ENCODE measurements around the gene HOXB6.
A peak's percentile ranks its signal among the peaks of the same experiment; 100 is the strongest.

Gene HOXB6

DNA sequence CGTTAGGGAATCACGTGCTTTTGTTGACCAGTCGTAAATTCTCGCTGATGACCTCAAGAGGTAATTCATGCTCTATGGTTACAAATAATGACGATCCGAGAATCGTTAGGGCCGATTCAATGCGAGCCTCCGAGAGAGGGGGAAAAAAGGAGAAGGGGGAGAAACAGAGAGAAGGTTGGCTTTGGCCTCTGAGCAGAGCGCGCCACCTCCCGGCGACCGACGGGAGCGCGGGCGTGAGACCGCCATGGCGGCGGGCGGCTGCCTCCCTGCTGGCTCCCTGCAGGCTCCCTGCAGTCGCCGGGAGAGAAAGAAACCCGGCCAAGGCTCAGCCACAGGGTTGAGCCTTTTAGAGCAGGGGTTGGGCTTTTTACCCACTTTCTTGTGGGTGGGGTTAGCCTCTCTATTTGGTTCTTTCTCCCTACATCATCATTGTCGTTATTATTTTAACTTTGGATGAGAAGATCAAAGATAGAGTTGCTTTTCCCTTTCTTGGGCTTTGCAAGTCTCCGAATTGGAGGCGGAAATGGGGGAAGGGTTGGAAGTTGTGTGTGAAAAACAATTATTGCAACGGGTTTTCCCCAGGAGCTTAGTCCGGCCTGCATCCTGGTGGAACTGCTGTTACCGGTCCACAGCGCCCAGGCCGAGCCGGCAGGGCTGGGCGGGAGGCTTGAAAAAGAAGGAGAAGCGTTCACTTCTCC lies 10.8 kb downstream of the HOXB6 start:
- DNase-seq = peak; percentile 44

DNA sequence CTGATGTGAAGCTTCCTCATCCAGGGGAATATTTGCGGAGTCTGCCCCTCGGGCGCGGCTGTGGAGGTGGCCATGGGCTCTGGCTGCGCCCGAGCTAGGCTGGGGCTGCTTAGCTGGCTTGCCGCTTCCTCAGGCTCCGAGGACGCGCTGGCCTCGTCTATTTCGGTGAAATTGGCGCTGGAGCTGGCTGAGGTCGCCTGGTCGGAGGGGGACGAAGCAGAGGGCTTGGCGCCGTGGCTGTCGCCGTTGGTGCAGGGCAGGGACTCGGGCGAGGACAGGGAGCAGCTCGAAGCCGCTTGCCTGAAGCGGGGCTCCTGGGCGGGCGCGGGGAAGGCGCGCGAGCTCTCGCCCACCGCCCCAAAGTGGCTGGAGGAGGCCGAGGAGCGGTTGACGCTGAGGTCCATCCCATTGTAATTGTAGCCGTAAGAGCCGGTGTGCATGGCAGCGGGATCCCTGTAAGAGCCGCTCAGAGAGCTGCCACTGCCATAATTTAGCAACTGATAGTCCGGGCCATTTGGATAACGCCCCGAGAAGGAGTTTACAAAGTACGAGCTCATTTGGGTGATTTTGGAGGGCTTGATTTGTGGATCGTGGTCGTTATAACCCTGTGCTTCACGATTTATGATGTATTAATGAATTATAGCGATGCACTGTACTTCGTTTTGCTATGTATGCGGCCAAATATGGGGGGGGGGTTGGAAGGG lies 11.5 kb downstream of the HOXB6 start, which contains the start of gene HOXB5:
TSS of gene HOXB5 (minus strand) at position 654 of the 704 bp plus-strand sequence. CDS start at position 557, 97 bp downstream.
- DNase-seq = no peak

DNA sequence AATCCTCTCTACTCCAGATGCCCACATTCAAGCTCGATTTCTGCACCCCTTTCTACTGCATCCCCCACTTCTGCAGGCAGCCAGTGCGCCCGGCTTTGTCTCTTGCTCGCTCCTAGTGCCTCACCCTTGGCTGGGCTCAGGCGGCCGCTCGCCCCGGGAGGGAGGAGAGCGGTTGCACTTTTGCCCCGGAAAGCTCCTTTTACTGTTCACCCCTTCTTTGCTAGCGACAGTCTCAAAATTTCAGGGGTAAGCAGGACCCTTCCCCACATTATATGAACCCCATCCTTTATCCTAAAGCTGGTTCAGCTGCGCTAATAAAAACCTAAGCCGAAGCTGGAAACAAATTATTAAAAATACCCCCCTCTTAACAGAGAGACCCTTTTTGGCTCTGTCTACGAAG lies 12.2 kb downstream of the HOXB6 start:
- no peak for DNase-seq

DNA sequence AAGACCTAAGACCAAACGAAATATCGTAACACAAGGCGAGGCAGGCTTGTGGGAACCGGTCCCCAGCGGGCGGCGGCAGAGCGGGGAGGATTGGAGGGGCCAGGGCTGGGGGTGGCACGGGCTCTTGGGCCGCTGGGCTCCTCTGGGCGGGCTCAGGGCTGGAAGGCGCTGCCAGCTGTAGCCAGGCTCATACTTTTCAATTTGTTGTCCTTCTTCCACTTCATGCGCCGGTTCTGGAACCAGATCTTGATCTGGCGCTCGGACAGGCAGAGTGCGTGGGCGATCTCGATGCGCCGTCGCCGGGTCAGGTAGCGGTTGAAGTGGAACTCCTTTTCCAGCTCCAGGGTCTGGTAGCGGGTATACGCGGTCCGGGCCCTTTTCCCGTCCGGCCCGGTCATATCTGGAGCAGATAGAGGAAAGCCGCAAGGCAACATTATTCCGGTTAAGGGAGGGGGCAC lies 12.7 kb downstream of the HOXB6 start:
- no peak for DNase-seq

DNA sequence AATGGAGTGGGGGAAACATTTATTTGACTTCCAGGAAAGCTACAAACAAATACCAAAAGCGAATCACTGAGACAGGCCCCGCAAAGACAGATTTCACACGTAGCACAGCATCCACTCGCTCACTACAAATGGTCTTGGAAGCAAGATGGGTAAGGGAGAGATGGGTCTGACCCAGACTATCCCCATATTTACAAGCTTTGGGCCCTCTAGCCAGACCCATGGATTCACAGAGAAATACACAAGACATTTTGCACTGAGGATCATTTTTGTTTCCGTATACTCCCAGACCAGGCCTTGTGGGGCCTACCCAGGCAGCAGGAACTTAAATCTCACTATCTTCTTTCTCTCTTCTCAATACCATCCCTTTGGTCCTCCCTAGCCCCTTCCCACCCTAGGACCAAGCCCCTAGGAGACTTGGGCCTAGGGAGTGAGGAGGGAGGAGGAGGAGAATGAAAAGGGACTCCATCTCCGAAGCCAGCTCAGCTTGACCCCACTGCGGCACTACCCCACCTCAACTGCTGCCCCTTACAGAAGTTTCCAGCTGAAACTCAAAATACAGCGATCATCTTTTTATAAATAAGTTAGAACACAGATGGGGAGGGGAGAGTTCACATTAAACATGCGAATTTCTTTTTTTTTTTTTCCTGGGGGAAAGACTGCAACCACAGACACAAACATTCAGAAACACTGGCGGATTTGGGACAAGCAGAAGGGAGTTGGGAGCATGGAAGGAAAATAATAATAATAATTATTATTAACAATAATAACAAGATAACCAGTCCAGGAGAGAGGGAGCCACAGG lies 13.3 kb downstream of the HOXB6 start:
- no peak for DNase-seq

DNA sequence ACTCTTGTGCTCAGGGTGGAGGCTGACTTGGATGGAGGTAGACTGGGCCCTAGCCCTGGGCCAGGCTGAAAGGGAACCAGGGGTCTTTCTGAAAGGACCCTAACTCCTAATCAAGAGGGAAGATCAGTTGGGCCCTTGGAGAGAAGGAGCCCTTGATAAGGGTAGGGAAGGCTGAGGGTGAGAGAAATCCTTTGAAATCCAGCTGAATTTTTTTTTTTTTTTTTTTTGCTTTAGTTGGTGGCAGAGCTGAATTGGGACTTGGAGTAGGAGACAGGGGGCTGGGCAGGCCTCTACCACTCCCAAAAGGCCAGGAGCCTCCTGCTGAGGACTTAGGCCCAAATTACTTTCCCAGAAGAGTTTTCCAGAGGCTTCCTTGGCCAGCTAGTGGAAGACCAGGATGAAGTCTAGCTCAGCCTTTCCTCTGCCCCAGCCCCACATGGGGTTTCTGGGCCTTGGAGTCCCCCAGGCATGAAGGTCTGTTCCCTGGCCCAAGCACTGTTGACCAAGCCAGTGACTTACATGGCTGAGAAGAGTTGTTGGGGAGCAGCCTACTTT lies 14.1 kb downstream of the HOXB6 start:
- DNase-seq = no peak

DNA sequence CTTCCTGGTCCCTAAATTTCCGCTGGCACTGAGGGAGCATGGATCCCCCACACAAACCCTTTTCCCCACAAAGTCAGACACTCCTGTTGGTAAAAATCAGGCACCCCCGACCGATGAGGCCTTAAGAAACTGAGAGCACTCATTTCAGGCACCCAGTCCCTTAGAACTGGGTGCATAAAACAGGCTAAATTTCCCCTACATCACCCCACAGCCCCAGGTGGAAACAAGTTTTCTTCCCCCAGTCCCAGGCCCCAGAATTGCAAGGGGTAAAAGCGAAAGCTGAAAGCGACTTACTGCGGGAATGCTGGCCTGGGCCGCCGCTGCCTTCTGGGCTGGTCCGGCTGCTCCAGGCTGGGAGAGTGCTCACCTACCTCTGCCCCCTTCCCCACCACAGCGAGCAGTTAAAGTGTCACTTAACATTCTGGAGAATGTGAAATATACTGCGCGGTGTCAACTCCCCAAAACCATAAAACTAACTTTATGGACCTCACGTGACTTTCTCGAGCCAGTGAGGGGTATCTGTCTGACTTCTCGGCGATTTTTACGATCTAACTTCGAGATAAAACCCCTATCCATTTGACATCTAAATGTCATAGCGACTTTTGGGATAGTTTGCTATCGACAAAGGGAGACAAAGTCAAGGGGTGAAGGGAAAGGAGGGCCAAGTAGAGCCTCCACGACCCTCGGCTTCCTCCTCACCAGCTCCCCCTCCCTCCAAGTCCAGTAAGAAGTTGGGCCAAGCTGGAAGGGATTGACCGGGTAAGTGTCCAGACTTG lies 14.8 kb downstream of the HOXB6 start, which contains the start of gene HOXB3:
TSS of gene HOXB3 (minus strand) at position 411 of the 776 bp plus-strand sequence. CDS start 37,767 bp downstream, outside the sequence.
- DNase-seq = no peak

DNA sequence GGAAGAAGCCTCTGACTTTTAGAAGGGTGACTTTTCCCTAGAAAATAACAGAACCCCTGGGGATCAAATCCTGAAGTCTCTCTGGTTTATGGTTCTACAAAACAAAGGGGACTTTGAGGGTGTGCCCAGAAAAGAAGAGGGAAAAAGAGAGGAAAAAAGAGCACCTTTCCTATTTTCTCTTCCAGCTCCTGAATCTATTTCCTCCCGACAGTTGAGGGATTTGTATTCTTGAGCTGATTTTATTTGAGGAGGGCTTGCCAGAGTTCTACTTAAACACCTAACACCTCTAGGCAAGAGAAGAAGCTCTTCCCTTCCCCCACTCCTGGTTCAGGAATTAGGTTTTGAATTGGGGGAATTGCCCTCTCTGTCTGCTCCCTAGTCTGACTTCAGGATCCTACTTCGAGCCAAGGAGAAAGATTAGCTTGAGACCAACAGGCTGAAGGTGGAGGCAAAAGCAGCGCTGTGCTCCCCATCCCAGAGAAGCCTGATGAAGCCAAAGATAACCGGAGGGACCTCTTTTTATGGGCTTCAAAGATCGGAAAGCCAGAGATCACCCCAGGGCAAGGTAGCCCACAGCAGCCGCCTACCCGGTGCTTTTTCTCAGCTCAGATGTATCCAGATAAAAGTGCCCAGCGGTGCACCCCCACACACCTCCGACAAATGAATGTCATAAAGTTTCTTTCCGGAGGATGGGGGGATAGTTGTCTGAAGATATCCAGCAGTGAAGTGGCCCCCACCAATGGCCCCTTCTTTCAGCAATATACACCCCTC lies 15.5 kb downstream of the HOXB6 start:
- DNase-seq = no peak

DNA sequence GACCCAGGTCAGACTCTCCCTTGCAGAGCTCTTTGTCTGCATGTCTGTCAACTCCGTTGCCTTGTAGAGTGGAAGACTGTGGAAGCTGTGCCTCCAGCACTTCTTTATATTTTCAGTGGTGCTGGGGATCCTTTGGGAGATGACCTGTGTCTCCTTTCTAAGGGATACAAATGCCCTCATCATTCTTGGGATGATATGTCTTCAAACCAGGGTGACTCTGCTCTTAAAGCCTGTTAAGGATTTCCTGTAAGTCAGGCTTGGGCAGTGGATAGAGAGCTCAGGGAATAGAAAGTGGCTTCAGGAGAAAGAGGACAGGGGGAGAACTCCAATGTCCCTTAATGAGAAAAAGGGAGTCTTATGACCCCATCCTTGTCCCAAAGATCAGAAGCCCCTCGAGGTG lies 16.3 kb downstream of the HOXB6 start:
- no peak for DNase-seq

DNA sequence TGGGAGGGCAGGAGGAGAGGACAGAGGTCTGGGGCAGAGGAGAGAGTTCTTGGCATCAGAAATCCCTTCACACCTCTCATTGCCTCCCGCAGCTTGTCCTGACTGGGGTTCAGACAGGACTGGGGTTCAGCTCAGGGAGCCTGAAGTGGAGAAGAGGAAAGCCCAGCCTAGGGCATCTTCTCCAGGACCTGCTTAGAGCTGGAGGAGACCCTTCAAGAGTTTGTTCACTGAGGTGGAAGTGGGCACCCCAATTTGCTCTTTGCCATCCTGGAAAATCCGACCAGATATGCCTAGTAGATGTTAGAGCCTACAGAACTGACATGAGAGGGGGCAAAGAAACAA lies 16.7 kb downstream of the HOXB6 start:
- no peak for DNase-seq

DNA sequence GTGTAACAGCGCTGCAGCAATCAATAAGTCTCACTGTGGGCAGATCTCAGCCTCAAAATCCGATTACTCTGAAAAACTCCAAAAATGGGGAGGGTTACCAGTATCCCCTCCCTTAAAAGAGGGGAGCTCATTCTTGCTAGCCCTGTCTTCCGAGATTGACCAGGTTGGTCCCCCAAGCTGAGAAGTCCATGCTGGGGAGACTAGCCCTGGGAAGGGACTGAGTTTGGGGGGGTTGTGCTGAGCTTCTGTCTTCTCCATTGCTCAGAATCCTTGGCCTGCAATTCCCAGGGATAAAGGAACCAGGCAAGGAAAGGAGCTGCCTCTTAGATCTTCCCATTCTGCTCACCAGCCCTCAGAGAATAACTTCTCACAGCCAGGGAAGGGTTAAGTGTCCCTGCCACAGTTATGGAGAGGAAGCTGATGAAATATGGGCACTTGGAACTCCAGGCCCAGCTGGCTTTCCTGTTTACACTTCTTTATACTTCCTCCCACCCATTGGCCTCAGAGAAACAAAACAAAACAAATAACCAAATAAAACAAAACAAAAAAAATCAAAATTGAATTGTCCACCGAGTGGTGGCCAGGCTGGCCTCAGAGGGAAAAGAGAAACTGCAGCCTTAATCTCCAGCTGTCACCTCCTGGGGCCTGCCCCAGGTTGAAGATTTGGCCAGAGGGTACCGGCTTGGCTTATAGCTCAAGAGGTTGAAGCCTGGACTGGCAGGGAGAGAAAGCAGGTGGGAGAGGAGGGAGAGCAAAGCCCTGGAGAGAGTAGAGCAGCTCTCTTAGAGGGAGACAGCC lies 17.3 kb downstream of the HOXB6 start:
- no peak for DNase-seq

DNA sequence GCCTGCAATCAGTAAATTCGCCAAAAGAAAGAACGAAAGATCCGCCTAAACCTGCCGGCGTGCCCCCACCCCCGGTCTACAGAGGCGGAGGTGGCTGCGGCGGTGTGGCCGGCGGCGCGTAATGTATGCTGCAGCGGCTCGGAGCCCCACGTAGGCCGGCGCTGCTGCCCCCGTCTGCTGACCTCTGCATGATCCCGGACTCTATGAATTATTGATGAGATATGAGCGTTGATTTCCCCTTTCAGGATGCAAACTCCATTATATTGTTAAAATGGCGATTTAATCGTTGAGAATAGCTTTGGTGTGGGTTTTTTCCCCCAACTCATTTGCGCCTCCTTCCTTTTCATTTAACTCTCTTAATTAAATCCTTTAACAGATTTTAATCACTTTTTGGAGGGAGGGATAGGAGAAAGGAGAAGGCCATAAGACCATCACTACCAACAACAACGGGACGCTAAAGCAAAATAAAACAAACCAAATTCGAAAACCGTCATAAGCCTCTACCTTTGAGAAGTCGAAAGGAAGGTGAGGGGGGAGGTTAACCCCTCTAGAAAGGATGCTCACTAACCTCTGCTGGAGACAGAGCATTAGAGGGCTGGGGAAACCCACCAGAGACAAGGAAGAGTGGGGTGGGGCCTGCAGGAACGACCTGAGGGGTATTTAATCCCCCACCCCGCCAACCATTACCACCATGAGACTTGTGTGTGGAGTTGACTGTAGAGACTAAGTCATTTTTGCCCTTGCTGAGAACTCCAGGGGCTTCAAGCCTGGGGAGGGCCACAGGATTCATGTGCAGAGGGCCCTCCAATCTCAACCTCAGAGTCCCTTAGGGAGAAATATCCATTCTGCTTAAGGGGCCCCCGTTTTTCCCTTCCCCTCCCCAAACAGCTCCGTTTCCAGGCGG lies 18.2 kb downstream of the HOXB6 start:
- DNase-seq = no peak

DNA sequence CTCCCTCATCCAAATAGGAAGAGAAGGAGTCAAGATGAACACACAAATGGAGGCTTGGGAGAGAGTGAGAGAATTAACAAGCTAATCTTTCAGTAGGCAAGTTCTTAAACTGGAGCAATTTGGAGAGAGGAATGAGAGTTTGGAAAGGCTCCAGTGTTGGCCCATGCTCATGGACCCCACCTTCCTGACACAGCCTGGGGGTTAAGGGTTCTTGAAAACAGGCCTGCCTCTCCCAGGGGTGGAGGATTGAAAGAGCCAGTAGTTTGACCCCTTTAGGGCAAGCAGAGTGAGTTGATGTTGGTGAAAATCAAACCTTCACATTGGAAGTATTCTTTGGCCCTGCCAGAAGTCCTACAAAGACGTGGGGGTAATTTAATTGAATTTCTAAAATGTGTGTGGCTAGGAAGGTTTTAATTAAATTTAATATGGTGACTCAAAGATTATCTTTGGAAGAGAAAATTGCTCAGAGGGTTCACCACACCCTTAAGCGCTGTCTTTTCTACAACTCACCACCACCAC lies 20.5 kb downstream of the HOXB6 start:
- no peak for DNase-seq

DNA sequence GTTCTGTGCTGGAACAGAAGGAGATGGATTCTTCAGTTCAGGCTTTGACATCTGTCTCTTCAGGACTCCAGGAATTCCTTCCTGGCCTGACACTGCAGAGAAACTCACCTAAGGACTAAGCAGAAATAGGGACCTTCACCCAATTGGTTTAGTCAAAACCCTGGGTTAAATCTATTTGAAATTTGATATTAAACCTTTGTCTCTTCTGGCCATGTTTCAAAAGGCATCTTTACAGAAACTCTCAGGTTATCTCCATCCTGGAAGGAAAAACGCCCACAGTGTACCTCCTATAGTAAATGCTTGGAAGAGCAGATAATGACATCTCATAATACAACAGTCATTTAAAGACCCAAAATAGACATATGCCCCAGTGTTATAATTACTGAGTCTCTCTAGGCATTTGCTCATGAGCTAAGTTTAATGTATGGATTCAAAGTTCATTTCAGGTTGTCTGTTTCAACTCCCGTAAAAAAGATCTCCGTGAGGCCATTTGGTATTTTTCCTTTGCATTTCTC lies 21.0 kb downstream of the HOXB6 start:
- DNase-seq = no peak

DNA sequence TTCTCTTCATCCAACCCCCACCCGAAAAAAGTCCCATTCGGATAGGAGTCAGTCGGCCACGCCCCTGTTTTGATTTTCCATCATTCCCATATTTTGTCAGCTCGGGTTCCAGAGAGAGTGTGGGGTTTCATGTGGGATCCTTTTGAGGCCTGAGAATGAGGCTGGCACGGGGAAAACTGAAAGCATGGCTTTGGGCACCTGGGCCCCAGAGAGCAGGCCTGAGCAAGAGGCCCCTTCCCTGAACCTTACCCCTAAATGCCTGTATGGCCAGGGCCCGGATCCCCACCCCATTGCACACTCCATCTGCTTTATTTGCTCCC lies 22.1 kb downstream of the HOXB6 start:
- no peak for DNase-seq

DNA sequence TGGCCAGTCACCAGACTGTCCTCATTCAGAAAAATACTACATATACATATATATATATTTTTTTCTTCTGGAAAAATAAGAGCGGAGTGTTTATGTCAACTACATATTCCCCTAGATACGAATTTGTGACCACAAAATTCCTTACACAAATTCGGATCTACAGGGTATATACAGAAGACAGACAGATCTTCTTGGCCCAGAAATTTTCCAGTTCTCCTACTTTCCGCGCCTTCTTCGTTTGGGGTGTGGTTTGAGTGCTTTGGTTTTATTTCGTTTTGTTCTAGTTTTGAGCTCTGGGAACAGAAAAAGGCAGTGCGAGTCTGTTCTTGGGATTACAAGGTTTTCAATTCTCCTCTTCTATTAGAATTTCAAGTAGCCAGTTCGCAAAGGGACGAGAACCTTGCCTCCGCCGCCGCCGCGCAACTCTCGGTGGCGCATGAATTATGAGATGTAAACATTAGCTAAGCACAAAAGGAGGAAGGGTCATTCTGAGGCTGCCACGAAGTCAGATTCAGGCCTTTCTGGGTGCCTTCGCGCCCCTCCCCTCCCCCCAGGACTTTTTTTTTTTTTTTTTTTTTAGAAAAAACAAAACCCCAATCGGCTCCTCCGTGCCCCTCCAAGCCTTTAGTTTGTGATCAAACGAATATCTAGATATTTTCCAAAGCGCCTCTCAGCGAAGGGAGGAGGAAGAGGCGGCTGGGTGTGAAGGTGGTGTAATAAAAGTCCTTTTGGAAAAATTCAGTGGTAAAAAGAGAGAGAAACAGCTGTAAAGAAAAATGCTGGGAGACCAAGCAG lies 24.8 kb downstream of the HOXB6 start:
- peak; percentile 45 for DNase-seq

DNA sequence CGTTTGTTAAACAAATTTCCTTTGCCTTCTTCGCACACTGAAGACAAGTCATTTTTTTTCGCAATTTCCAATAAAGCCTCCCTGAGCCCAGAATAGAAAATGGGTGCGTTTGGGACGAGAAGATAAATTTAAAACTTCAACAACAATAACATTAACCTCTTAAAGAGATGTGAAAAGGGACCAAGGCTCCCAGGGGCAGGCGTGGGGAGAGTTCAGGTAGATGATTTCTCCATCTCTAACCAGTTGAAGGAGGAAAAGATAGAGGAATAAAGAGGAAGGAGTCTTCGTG lies 25.4 kb downstream of the HOXB6 start:
- DNase-seq = no peak

DNA sequence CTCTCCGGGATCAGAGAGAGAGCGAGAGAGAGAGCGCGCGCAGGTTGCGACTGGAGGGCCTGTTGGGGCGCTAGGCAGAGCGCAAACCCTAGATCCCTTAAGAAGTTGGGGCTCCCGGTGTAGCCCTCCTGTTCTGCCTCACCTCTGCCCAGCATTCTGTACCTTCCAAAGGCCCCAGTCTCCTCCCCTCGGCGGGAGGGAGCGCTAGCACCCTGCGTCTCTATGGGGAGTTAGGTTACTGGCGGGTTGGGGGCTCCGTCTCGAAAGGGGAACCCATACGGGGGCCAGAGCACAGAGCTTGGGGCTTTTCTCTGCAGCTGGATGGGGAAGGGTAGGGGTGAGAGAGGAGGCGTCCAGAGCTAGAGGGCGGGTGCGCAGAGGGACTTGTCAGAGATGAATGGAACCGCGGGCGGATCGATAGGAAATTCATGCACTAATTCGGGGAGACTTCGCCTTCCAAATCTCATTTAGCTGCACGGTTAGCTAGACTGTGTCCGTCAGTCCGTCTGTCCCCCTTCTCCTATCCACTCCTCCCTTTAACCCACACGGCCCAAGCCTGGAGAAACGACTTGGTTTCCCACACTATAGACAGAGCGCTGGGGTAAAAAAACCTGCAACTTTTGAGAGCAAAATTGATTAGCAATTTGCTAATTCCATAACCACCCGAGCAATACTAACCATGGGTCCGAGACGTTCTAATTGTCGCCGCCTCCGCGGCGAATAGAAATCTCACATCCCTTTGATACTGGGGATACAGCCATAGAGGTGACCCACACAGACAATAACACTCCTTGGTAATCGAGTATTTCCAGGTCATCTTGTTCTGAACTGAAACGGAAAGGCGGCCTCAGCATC lies 25.9 kb downstream of the HOXB6 start:
- DNase-seq = no peak
